Measurements from ENCODE around the gene NFATC2IP. TPM values are rescaled to one million over a fixed set of nuclear protein-coding genes. Genes with fewer than 3 reads are reported as not detected.
A peak's percentile ranks its signal among the peaks of the same experiment; 100 is the strongest.

NFATC2IP gene
- total and polyA plus RNA-seq, 9 of the 15 experiments (the other 6 are each of a cell fraction or from before 2014, with no cell fraction given): 15.6 to 106 (median 46.9) TPM

- no peaks in the 10 kb centered on the region for H4K20me1 ChIP-seq (replicated peaks; ENCODE audit: control insufficient read depth, insufficient read depth, low read length)
- no peaks in the 10 kb centered on the region for H3K27me3 ChIP-seq (ENCODE audit: control insufficient read depth in 2 of 2, insufficient read depth in 2 of 2, low read length in 2 of 2)
- H3K9me3 ChIP-seq (replicated peaks; ENCODE audit: control insufficient read depth, insufficient read depth, low read depth, low read length): no peaks in the 10 kb centered on the region
- no peak for TF ChIP-seq ZMIZ1 (IDR thresholded peaks at IDR 0.05; ENCODE audit: low read depth in 2 of 2, low read length in 2 of 2)
- peak; percentile 78; the same call in 1 of the 2 replicates for TF ChIP-seq ZNF121 (CRISPR knock-in tag; conservative IDR thresholded peaks at IDR 0.05)
- no peak overlapping the region for H3K27ac ChIP-seq (ENCODE audit: extremely low read depth, low read depth, low read length)
- no peak overlapping the region for H3K4me2 ChIP-seq (ENCODE audit: insufficient read depth, low read length)
- ChIA-PET CTCF (ENCODE audit: low intra/inter-chr PET ratio) (no interaction called here), POLR2A (interaction anchor here (0.9 kb wide), 1 partner anchor 26 kb away, joined by 3 read pairs; no protein-coding TSS in a partner anchor)
- in situ Hi-C loops (cut with MboI): no loop called here
- no peak for DNase-seq (ENCODE audit: extremely low read depth in 1 of 4, low spot score in 3 of 4)
- no peaks in the 10 kb centered on the region for H3K79me2 ChIP-seq (ENCODE audit: control insufficient read depth, insufficient read depth, low read length)
- BruUV-seq (replicated peaks): no TSS peak
- no peaks in the 10 kb centered on the region for H3K9me1 ChIP-seq (ENCODE audit: control insufficient read depth, insufficient read depth, low read length)
- no peak overlapping the region for H3K9ac ChIP-seq (ENCODE audit: insufficient read depth in 1 of 2, low read depth in 2 of 2, low read length in 2 of 2)
- H3K4me3 ChIP-seq: no peak overlapping the region
- no peaks in the 10 kb centered on the region for H3K36me3 ChIP-seq (ENCODE audit: control insufficient read depth, insufficient read depth, low read length)
- 79% methylated on average over 3 of the region's 3 CpGs for WGBS (ENCODE audit: insufficient coverage, low coverage, missing lambda C conversion rate)
- ATAC-seq: no peak
- peaks cover 0 to 10% of the 10 kb centered on the region in 2 experiments; a peak in 2 of 5 replicates for H3K4me1 ChIP-seq (replicated peaks in 1 of 2; ENCODE audit: control insufficient read depth in 2 of 2, insufficient read depth in 2 of 2, low read length in 2 of 2)
- H2AFZ ChIP-seq (ENCODE audit: low read depth, low read length): no peak overlapping the region
- FAIRE-seq: no peak
- intact Hi-C loops (cut with micrococcal nuclease): no loop called here
Observed at GRCh38 chr16:28918698-28919097, 32.0 kb upstream of the NFATC2IP start.

Data from K562 (cell line).